GM18858 (cell line): Measurements from ENCODE around the gene CRADD.
"Not testable (repeated sequence)": the region's sequence is repeated elsewhere in the genome, so short reads cannot be mapped to it uniquely, and the experiment has no call there.

Experiments used
- ATAC-seq: cut with Tn5 transposase; IDR thresholded peaks from one replicate; pipeline ENCODE4 v1.9.1; 2021; ENCODE audit not compliant: unreplicated experiment

Gene CRADD

DNA sequence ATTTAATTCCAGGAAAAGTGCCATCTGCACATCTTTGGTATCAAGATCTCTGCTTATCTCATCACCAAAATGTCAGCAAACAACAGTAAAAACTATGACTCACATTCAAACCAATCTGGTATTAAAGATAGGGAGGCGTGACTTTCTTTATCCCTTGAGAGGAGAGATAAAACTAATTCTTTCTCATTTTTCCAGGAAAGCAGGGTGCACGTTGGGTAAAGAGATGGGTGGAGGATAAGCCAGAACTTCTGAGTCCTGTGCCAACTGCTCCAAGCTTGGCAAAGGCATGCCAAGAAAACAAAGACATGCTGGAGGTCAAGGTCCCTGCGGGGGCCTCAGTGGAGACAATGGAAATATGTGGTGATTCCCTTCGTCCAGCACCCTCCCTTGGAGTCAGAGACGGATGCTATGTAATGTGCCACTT, 245.4 kb downstream of the CRADD start:
- ATAC-seq: no peak

DNA sequence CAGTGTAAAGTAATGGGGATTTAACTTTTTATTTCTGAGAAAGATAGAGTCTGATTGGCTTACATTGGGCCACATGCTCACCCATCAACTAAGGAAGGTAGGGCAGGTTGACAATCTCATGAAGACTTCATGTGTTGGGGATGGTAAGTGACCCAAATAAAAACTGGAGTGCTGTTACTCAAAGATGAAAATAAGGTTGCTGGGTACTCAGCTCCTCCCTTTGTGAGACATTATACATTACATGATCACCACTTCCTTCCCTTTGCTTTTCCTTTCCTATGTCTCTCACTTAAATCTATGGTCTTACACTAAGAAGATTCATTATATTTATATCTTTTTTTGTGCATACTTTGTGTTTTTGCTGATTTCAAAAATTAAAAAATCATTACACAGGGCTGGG, 247.2 kb downstream of the CRADD start:
- no peak for ATAC-seq

DNA sequence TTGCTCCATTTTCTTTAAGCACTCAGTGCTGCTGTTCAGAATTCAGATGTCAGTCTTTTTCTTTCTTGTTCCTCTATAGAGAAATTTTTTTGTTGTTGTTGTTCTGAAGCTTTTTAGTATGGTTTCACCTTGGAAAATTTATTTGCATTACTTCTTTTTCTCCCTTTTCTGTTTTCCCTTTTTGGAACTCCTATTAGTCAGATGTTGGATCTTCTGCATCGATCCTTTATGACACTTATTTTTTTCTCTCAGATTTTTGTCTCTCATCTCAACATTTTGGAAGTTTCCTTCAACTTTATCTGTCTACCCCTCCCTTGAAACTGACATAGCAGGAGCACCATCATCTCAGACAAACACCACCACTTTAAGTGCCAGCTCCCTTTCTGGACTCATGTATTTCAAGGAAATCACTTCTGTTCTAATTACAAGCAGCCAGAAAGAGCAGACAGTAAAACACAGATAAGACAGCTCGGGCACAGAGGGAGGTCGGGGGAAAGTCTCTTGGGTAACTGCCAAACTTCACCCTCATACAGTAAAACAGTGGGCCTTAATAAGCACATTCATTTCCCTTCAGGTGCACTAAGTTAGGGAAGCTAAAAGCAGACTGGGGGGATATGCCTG, 248.5 kb downstream of the CRADD start:
- no peak for ATAC-seq

DNA sequence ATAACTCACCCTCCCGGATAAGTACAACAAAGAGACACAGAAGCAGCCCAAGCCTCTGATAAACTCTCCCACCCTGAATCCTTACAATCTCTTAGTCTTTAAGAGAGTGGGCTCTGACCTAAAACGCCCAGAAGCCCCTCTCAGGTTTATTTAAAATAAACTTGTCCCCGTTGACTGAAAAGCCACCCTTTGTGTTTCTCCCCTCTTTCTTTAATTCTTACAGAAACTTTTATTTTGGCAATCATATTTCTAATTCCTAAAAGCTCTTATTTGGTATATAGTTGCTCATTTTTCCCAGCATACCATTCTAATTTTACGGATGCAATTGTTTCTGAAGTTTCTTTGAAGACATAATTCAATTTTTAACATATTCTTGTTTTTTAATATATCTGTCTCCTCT, 249.1 kb downstream of the CRADD start:
- ATAC-seq: no peak

DNA sequence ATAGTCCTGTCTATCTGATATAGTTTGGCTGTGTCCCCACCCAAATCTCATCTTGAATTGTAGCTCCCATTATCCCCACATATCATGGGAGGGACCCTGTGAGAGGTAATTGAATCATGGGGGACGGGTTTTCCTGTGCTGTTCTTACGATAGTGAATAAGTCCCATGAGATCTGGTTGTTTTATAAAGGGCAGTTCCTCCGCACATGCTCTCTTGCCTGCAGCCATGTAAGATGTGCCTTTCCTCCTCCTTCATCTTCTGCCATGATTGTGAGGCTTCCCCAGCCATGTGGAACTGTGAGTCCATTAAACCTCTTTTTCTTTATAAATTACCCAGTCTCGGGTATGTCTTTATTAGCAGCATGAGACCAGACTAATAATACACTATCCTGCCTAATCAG, 251.9 kb downstream of the CRADD start:
- ATAC-seq: not testable (repeated sequence)

DNA sequence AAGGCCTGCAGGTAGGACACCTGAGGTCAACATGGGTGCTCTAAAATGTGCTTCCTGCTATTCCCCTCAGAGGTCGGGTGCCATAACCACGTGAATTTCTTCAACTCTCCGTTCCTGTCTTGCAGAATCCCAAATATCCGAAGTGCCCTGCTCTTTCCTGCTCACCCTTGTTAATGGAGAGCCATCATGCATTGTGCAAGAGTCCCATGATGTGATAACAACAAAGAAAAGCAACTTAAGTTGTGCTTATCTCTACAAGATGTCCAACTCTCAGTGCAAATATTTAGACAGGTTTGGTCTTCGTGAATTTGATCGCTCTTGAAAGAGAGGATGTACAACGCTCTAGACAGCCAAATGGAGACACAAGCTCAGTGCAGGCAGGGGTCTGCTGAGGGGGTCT, 260.6 kb downstream of the CRADD start:
- no peak for ATAC-seq

DNA sequence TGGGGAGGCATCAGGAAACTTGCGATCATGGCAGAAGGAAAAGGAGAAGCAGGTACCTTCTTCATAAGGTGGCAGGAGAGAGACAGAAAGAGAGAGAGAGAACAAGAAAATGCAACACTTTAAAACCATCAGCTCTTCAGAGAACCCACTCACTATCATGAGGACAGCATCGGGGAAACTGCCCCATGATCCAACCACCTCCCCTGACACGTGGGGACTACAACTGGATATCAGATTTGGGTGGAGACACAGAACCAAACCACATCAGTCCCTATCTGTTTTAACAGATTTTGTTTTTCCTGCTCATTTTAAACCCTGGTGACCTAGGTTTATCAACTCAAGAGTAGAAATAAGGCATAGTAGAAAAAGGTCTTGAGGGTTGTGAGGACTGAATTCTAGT, 261.1 kb downstream of the CRADD start:
- ATAC-seq: no peak

DNA sequence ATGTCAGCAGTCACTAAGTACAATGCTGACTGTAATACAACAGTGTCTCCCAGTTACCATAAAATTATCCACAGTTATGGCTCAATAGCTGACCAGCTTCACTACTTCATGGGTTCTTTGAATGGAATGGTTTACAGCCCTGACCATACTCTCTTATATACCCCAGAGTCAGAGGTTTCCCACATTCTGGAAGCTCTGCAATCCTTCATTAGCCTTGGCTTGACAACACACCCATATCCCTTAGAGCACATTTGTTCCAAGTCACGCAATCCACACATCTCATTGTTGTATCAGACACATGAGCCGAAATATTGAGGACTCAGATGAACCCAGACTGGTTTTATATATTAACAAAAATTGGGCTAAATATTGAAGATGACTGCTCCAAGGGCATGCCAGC, 261.8 kb downstream of the CRADD start:
- ATAC-seq: no peak

DNA sequence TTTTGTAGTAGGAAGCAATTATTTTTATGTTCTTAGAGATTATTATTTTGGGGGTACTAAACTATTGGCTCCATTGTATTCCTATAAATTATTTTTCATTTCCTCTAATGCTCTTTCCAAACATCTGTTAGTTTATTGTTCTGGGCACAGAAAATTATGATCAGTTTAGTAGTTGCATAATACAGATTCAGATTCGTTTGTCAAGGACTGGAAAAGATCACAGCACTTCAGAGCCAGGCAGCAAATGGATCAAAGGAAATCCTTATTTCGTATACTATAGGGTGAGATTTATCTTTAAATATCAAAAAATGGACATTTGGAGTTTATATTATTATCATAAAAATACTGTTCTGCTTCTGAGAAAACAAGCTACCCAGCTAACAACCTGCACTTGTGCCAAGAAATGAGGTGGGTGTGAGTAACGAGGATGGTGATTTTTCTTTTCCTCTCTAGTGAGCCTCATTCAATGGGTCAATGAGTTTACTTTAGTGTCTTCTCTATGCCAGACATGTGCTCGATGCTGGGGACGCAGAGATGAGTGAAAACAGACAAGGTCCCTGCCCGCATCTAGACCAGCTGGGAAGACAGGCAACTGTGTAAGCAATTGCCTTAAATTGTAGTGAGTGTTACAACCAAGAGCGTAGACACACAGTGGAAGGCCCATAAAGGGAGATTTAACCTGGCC, 262.6 kb downstream of the CRADD start:
- ATAC-seq: no peak

DNA sequence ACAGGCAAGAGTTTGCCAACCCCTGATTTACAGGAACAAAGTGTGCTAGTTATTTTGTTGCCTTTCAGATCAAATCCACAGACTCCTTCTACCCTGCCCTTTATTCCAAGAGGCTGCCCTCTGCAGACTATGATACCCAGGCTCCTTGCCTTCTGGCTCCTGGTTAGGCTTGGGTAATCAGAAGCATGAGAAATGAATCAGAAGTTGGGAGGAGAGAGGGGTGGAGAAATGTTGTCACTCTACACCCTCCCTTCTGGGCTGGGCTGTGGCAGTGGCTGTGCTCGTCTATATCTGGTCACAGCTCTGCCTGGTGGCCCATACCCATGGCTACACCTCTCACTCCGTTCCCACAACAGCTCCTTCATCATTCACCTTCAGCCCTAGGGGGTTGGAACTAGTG, 266.6 kb downstream of the CRADD start:
- no peak for ATAC-seq

DNA sequence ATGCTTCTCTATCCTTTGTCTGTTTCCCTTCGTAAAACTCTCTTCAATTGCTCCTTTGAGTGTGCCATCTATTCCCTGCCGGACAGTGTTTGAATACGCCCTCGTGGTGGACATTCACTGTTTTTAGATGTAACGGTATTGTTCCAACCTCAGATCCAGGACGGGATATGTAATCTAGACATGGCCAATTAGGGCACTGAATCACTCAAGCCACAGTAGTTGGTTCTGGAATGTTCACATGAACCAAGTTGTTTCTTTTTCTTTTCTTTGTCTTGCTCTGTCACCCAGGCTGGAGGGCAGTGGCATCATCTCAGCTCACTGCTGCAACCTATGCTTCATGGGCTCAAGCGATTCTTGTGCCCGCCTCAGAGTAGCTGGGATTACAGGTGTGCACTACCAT, 267.0 kb downstream of the CRADD start:
- ATAC-seq: no peak
